Measurements from ENCODE around the gene AGMO. TPM values are rescaled to one million over a fixed set of nuclear protein-coding genes. Genes with fewer than 3 reads are reported as not detected.

AGMO gene
- total RNA-seq, 1 donor from 2014 or later, result 0.36 TPM

DNA sequence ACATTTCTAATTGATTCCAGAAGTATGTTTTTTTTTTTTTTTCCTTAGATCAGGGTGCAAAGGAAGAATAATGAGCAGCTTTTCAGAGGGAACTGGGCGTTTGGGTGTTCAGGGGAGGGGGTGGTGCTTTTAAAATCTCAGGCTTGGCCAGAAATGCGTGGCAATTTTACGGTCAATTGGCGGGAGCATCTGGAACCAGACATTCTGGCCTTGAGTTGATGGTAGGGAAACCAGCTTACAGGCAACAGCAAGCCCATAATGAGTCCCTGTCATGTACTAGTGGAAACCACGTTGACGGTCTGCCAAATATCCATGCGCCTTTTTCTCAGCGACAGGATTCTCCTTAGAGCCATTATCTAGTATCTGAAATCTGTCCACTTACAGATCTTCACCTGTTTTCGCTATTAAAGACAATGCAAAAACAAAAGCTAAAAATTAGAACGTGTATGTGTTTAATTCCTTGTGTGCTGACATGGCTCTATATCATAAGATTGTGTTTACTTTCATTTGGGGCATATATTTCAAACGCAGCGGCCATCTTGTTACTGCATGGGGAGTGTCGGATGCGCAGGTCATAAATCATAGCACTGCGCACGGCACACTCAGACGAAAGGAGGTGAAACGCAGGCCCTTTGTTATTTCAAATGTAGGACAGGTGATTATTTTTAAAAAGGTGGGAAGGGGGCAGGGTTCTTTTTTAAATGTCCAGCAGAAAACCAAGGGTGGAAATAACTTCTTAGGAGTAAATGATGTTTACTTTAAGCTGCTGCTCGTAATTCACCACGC lies 209.2 kb downstream of the AGMO start:
- Histone ChIP-seq H3K27ac (replicated peaks) (no peak overlapping the region), H3K36me3 (no peaks in the 10 kb centered on the region), H3K9me3 (replicated peaks) (no peaks in the 10 kb centered on the region), H3K4me3 (no peak overlapping the region), H3K4me1 (no peaks in the 10 kb centered on the region), H3K27me3 (ENCODE audit: low read depth) (no peaks in the 10 kb centered on the region)
- DNase-seq, result no peak
- no peak for TF ChIP-seq CTCF (IDR thresholded peaks at IDR 0.05; ENCODE audit: borderline replicate concordance)
- intact Hi-C loops (cut with micrococcal nuclease), result no loop called here

- peaks cover 2% of the 10 kb centered on the region for H3K9me3 ChIP-seq (replicated peaks)
- H3K4me1 ChIP-seq, result no peaks in the 10 kb centered on the region
- H3K36me3 ChIP-seq, result no peaks in the 10 kb centered on the region
- H3K4me3 ChIP-seq, result no peak overlapping the region
- no peak overlapping the region for H3K27ac ChIP-seq (replicated peaks)
- intact Hi-C loops (cut with micrococcal nuclease), result no loop called here
- H3K27me3 ChIP-seq (ENCODE audit: low read depth), result no peaks in the 10 kb centered on the region
- no peak for DNase-seq
- no peak for TF ChIP-seq CTCF (IDR thresholded peaks at IDR 0.05; ENCODE audit: borderline replicate concordance)
Observed at GRCh38 chr7:15345216-15345615, 216.6 kb downstream of the AGMO start.

- no peak for DNase-seq
- TF ChIP-seq CTCF (IDR thresholded peaks at IDR 0.05; ENCODE audit: borderline replicate concordance), result no peak
- Histone ChIP-seq H3K4me3 (no peak overlapping the region), H3K9me3 (replicated peaks) (peaks cover 23% of the 10 kb centered on the region), H3K4me1 (no peaks in the 10 kb centered on the region), H3K36me3 (no peaks in the 10 kb centered on the region), H3K27me3 (ENCODE audit: low read depth) (no peaks in the 10 kb centered on the region), H3K27ac (replicated peaks) (no peak overlapping the region)
- intact Hi-C loops (cut with micrococcal nuclease), result no loop called here
Observed at GRCh38 chr7:15341817-15342216, 220.0 kb downstream of the AGMO start.

DNA sequence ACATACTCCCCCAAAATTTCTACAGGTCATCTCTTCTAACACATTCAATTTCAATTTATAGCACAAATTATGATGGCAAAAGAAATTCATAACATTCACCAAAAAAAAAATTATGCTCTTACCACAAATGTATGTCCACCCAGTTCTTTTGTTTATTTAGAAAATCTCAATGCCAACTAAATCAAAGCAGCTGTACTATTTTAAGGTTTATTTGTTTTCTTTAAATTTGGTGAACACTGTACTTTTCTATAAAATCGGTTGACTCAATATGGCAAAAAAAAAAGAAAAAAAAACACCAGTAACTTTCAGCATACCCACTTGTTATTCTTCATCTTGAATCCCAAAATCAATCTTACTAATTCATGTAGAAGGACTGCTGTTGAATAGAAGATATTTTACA lies 225.7 kb downstream of the AGMO start:
- Histone ChIP-seq H3K27ac (replicated peaks) (no peak overlapping the region), H3K4me1 (no peaks in the 10 kb centered on the region), H3K4me3 (no peak overlapping the region), H3K36me3 (no peaks in the 10 kb centered on the region), H3K27me3 (ENCODE audit: low read depth) (no peaks in the 10 kb centered on the region), H3K9me3 (replicated peaks) (peaks cover 23% of the 10 kb centered on the region)
- intact Hi-C loops (cut with micrococcal nuclease), result no loop called here
- no peak for DNase-seq
- no peak for TF ChIP-seq CTCF (IDR thresholded peaks at IDR 0.05; ENCODE audit: borderline replicate concordance)

GRCh38 chr7:15335390-15335789 lies 226.4 kb downstream of the AGMO start:
- no peak for DNase-seq
- H3K4me3 ChIP-seq, result no peak overlapping the region
- no peak for TF ChIP-seq CTCF (IDR thresholded peaks at IDR 0.05; ENCODE audit: borderline replicate concordance)
- no peak overlapping the region for H3K27ac ChIP-seq (replicated peaks)
- intact Hi-C loops (cut with micrococcal nuclease), result no loop called here
- H3K4me1 ChIP-seq, result no peaks in the 10 kb centered on the region
- H3K9me3 ChIP-seq (replicated peaks), result peaks cover 21% of the 10 kb centered on the region
- no peaks in the 10 kb centered on the region for H3K27me3 ChIP-seq (ENCODE audit: low read depth)
- H3K36me3 ChIP-seq, result no peaks in the 10 kb centered on the region

Data from left ventricle myocardium inferior (tissue), 1 donor.